ENCODE measurements around the gene SAP130.

Gene SAP130

GRCh38 chr2:128027801-128028667 is at the start of gene SAP130:
SAP130 (minus strand) TSS chr2:128028059; CDS start chr2:128026292, 1,767 bp downstream.
- H3K4me3 ChIP-seq (ENCODE audit: low read length): peak within 1 kb of the TSS; percentile 91
- TF ChIP-seq CTCF (conservative IDR thresholded peaks at IDR 0.05; ENCODE audit: low read depth, low read length): no peak
- DNase-seq (ENCODE audit: low read depth): peak; percentile 72

- no peak for DNase-seq (ENCODE audit: low read depth)
- no peak for TF ChIP-seq CTCF (conservative IDR thresholded peaks at IDR 0.05; ENCODE audit: low read depth, low read length)
- H3K4me3 ChIP-seq (ENCODE audit: low read length): no peak overlapping the region
These were observed 48.7 kb upstream of the SAP130 start for GRCh38 chr2:128076461-128077106.

- H3K4me3 ChIP-seq (ENCODE audit: low read length): no peak overlapping the region
- TF ChIP-seq CTCF (conservative IDR thresholded peaks at IDR 0.05; ENCODE audit: low read depth, low read length): no peak
- DNase-seq (ENCODE audit: low read depth): no peak
These were observed 45.4 kb upstream of the SAP130 start for GRCh38 chr2:128073278-128073677.

GRCh38 chr2:128069769-128070168 is 41.9 kb upstream of the SAP130 start:
- H3K4me3 ChIP-seq (ENCODE audit: low read length): no peak overlapping the region
- no peak for TF ChIP-seq CTCF (conservative IDR thresholded peaks at IDR 0.05; ENCODE audit: low read depth, low read length)
- no peak for DNase-seq (ENCODE audit: low read depth)

GRCh38 chr2:128064353-128064752 is 36.5 kb upstream of the SAP130 start:
- DNase-seq (ENCODE audit: low read depth): no peak
- no peak for TF ChIP-seq CTCF (conservative IDR thresholded peaks at IDR 0.05; ENCODE audit: low read depth, low read length)
- no peak overlapping the region for H3K4me3 ChIP-seq (ENCODE audit: low read length)

- H3K4me3 ChIP-seq (ENCODE audit: low read length): no peak overlapping the region
- no peak for TF ChIP-seq CTCF (conservative IDR thresholded peaks at IDR 0.05; ENCODE audit: low read depth, low read length)
- no peak for DNase-seq (ENCODE audit: low read depth)
These were observed 34.7 kb upstream of the SAP130 start for GRCh38 chr2:128062571-128062970.
